ENCODE measurements around the gene PITPNB. TPM values are rescaled to one million over a fixed set of nuclear protein-coding genes. Genes with fewer than 3 reads are reported as not detected.

PITPNB gene
- total RNA-seq, 1 donor, result 30.8 TPM

Small RNA genes lying within 50 kb of the gene (small RNA-seq; reads per million reads assigned to genes)
- gene MIR3199-1 (not detected), gene RF02198 (not detected)

Other genes starting within 250 kb of the PITPNB start
- gene MN1, start 117.5 kb downstream of the PITPNB start, total RNA-seq, result 4.7 and 6.2 TPM in 2 replicates

Data from osteoblast (primary cell).